Lung microvascular endothelial cell (primary cell): ENCODE results near the gene ZFPM1. TPM values are rescaled to one million over a fixed set of nuclear protein-coding genes. Genes with fewer than 3 reads are reported as not detected.

Experiments used
- DNase-seq, 2 donors: peaks; one replicate each; pipeline versions ENCODE4 v3.0.0 to v3.0.0-alpha.2; 2010; ENCODE audit warnings: low read depth in 2 of 2
- total RNA-seq: library from RNA; depleted of rRNA; stranded (reverse); fragments of >200 nt; gene quantifications from 2 replicates; pipeline ENCODE4 v1.2.1, GENCODE V29; 2014

The ZFPM1 gene
- total RNA-seq, 1 donor from 2014 or later, result 0.60 TPM

DNA sequence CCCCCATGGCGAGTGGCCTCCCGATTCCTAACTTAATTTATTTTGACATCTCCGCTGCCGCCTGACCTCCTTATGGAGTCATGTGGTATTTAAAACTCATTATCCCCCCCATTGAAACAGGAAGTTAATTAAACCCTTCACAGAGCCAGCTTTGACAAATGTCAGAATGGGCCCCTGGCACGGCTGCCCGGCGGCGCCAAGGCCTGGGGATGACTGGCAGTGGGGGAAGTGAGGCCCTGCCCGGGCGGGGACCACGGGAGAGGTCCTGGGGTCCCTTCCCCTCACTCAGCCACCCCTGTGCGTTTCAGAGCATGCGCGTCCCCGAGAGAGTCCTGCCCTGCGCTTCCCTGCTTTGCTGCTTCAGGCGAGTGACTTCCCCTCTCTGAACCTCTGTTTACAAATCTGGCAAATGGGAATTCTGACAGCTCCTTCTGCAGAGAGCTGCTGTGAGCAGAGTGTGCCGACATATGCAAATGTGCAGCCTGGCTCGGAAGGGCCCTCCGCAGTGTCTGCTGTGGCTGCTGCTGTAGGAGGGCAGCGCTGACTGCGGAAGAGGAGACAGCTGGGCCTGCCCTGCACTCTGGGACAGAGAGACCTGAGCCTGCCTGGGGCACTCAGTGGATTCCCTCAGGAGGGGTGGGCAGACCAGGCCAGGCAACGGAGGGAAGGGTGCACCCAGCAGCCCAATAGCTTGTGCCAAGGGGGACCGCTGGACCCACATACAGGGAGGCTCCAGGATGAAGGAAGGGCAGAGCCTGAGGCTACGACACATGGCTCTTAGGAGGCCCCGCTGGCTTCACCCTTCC lies 4.4 kb upstream of the ZFPM1 start:
- no peak for DNase-seq

DNA sequence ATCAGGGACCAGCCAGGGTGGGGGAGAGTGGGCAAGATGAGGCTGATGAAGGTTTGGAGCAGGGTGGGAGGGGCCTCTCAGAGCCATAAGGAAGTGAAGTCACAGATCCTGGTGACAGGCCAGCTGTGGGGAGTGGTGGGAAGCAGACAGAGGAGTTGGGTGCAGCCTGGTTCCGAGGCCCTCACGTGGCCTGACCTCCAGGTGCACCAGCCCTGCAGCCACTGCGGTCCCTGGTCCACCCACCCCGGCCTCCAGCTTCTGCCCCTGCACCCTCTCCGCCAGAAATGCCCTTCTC lies 3.9 kb upstream of the ZFPM1 start:
- DNase-seq, result no peak

DNA sequence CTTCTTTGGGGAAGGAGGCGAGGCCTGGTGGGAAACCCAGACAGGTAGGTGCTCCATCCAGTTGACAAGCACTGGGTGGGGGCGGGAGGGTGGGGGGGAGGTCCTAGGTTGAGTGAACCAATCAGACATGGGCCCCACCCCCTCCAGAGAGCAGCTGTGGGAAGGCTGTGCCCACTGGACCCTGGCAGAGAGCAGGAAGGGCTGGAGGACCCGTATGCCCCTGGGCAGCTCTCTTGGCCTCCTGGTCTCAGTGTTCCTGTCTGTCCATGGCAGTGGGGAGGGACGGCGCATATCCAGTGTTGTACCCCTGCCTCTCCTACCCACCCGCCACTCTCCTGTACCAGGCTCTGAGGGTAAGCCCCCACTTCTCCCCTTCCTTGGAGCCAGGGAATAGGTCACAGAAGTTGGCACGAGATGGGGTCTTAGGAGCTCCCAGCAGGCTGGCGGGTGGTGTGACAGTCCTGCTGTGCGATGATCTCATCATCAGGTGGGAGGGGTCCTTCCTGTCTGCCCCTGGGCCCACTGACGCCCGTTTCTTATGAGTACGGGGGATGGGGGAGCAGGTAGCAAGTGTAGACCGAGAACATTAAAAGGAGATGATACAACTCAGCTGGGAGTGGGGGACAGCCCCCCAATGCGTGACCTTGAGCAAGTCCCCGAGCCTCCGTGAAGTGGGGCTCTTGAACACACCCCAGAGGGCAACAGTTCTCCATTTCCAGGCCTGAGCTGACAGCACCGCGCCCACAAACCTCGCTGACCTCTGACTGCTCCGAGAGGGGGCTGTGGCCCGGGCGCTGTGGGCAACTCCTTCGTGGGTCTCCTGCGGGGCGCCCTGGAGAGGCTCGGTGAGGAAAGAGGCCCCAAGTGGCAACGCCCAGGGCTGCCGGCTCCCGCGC lies 1.2 kb upstream of the ZFPM1 start:
- no peak for DNase-seq

DNA sequence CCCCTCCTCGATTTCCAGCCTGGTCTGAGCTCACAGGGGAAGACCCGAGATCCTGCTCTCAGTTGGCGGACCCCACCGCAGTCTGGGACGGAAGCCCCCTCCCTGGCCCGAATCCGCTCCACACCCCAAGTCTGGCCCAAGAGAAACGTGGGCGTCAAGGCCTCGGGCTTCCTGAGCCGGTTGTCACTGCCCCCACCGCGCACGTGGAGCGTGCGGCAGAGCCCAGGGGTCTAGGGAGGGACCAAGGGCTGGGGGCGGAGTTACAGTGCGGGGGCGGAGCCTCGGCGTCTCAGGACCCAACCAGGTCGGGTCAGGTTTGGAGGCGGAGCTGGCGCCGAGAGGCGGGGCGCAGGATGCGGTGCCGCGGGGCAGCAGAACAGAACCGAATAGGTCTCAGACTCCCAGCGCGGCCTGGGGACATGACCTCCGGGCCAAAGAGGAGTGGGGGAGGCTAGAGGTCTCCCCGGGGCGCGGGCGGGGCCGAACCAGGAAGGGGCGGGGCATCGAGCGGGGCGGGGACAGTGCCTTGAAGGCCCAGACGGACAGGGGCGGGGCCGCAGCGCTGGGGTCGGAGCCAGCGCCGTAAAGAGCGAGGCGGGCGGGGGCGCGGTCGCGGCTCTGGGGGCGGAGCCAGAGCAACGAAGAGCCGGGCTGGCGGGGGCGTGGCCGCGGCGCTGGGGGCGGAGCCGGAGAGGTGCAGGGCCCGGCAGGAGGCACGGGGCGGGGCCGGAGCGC lies 431 bp upstream of the ZFPM1 start:
- DNase-seq, result peak; percentile 96 to 98

DNA sequence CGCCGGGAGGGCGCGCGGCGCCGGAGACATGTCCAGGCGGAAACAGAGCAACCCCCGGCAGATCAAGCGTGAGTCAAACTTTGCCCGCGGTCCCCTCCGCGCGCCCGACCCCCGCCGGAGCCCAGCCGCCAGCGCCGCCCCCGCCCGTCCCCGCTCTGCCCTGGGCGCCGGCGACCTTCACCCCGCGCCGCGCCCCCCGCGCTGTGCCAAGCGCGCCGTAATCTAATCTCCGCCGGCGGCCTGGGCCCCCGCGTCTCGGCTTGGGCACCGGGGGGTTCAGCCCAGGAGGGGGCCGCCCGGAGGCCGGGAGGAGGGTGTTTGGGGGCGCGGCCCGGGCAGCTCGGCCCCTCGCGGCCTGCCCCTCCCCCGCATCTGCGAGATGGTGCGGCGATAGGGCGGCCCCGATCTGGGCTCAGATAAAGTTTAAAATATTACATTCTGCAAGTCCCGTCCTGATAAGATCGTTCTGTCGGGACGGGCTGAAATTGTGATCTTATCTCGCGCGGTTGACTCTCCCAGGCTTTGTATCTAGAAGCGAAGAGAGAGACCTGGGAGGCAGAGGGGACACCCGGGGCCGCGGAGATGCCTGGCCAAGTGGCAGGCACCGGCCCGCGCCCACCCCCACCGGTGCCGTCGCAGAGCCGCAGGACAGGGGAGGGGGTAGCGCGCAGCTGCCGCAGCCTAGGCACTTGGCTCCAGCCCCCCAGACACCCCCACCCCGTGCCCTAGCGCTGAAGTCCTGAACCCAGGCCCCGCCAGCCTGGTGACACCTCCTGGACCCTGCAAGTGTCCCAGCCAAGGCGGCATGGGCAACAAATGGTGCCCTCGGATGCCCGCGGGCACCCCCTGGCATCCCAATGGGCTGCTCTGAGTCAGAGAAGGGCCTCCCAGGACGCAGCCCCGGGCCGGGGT lies 787 bp downstream of the ZFPM1 start:
- peak; percentile 20 to 22 for DNase-seq

DNA sequence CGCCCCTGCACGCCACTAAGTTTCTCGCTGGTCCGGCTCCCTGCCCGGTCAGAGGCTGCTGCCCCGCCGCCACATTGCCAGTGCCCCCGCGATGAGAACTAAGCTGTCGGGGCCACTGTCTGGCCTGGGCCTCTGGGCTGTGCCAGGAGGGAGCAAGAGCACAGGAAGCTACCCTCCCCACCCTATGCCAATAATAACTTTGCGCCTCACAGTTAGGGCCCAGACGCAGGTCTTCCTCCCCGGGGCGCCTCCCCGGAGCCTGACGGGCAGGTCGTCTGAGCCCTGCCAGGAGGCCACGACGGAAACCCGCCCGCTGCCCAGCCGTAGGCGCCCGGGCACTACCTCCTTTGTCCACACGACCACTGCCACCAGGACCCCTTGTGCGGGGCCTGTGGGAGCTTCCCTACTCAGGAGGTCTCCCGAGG lies 1.5 kb downstream of the ZFPM1 start:
- peak in 1 of 2 donors; percentile 20 for DNase-seq

DNA sequence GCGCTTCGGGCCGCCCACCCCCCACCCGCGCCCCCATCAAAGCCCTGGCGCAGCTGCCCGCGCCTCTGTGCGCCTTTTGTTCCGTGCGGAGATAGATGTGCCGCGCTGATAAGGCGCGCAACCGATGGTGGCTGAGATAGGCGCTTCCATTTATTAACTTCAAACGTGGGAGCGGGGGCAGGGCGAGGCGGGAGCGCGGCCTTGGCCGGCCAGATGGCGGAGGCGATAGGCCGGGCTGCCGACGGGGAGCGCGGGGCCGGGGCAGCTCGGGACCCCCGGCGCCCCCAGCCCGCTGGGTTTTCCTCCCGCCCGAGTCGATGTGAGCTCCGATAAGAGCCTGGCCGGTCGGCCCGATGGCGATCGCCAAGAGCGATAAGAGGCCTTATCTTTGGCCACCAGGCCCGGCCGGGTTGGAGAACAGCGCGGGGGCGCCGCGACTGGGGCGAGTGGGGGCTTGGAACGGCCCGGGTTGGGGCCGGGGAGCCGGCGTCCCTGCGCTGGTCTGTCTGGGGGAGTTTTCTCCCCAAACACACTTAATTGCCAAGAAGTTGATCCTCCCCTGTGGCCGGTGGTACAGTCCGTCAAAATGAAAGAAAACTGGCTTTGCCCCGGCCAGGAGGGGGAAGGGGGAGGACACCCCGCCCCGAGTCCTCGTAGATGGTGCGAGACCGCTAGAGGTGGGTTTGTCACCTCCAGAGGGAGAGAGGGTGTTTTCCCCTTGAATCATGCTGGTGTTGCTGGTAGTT lies 2.7 kb downstream of the ZFPM1 start:
- peak; percentile 45 to 66 for DNase-seq

DNA sequence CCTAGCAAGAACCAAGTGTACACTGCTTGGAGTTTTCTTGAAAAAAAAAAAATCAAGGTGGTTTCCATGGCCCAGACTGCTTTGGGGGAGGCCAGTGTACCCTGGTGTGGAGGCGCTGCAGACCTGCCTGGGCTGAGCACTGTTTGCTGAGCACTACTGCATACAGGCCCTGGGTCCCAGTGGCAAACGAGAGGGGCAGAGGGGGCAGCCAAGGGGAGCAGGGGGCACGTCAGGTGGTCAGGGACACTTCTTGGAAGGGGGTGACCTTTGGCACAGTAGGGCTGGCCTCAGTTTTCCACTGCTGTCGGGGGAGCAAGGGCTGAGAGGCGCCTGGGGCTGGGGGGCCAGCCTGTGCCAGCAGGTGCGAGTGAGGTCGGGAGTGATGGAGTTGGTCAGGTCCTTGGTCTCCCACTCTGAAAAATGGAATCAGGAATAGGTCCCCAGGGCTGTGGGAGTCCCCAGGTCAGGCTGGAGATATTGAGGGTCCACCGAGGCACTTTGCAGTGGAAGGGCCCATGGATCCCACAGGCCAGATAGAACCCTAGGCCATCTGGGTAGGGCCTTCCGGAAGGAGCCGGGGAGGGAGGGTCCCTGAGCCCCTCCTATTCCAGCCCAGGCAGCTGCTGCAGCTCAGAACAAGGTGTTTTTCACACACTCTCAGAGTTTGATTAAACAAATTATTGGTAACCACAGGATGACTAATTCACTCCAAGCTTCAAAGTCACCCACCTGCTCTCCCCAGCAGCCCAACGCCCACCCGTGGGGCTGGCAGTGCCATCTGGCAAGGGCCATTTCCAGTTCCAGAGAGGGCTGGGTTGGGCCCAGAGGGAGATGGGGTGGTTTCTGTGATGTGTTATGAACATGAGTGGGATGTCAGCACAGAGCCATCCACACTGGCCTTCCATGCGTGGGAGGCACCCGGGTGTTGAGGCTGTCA lies 3.5 kb downstream of the ZFPM1 start:
- no peak for DNase-seq

DNA sequence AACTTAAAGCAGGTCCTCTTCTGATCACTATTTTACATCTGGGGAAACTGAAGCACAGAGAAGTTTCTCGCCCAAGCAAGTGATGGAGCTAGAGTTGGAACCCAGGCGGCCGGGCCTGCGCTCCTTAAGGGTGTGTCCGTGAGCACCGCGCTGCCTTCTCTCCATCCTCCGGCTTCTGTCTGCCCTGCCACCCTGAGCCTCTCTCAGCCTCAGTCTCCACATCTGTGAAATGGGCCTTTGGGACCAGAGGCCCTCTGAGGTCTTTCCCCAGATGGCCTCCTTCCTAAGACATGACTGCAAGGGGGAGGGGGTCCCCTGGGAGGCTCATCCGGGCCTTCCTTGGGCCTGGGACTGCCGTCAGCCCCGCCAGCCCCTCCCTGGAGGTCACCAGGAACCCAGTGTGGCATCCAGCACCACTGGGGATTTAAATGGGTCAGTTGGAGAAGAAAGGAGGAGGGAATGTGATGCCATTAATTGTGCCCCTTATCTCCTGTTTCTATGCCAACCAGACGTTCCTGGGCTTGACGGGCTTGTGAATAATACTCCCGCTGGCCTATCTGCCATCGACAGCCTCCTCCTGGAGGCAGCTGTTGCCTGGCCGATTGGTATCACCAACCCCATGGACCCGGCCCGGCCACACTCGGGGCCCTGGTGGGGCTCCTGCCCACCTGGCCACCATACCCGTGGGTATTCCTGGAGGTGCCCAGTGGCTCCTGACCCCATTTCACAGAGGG lies 5.1 kb downstream of the ZFPM1 start:
- no peak for DNase-seq

DNA sequence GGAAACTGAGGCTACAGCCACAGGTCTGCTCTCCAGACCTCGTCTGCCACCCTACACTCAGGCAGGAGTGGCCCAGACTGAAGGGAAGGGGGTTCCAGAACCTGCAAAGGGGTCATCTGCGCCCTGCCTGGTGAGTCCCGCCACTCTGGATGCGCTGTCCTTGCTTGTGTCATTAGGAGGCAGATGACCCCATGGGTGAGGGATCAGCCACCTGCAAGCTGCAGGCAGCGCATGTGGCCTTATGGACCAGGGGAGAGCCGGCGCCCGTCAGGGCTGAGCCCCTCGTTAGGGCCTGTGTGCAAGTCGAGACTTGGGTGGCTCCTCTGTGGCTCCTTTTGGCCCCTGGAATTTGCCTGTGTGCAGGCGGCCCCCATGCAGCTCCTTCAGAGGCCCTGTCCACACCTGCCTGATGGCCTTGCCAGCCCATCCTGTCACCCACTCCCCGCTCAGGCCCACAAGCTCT lies 5.7 kb downstream of the ZFPM1 start:
- DNase-seq, result no peak

DNA sequence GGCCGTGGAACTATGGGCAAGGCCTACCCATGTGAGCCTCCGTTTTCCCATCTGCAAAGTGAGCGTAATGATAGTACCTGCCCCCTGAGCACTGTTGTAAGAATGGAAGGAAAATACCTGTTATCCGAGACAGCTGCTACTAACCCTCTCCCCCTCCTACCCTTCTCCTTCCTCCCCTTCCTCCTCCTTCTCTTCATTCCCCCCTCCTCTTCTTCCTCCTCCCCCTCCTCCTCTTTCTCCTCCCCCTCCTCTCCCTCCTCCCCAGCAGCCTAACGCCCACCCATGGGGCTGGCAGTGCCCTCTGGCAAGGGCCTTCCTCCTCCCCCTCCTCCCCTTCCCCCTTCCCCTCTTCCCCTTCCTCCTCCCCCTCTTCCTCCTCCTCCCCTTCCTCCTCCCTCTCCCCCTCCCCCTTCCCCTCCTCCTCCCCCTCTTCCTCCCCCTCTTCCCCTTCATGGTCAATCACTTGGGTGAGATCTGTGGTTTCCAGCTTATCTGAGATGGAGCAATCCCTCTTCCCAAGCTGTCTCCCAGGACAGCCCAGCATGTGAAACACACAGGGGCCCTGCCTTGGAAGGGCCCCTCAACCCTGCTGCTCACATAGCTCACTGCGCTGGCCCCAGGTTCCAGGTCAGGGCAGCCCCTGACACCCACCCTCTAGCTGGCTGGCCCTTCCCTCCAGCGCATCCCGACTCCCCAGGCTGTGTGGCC lies 6.4 kb downstream of the ZFPM1 start:
- no peak for DNase-seq

DNA sequence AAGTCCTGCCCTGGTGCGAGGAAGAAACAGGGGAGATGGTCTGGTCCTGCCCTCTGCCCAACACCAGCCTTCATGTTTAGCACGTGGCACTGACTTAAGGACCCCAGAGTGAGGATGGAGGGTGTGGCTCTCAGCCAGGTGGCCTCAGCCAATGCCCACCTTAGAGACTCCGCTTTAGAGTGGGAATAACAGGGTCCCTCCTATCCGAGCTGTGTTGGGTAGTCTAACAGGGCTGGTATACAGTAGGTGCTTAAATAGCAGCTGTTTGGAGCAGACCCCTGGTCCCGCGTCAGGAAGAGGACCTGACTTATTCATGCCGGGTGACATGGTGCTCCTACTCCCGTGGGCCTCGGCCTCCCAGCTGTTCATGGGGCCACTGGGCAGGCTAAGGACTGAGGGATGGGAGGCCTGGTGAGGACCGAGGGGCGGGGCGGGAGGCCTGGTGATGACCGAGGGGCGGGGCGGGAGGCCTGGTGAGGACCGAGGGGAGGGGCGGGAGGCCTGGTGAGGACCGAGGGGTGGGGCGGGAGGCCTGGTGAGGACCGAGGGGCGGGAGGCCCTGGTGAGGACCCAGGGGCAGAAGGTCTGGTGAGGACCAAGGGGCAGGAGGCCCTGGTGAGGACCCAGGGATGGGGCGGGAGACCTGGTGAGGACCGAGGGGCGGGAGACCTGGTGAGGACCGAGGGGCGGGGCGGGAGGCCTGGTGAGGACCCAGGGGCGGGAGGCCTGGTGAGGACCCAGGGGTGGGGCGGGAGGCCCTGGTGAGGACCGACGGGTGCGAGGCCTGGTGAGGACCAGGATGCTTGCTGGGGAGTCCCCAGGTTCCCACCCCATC lies 7.6 kb downstream of the ZFPM1 start:
- no peak for DNase-seq

DNA sequence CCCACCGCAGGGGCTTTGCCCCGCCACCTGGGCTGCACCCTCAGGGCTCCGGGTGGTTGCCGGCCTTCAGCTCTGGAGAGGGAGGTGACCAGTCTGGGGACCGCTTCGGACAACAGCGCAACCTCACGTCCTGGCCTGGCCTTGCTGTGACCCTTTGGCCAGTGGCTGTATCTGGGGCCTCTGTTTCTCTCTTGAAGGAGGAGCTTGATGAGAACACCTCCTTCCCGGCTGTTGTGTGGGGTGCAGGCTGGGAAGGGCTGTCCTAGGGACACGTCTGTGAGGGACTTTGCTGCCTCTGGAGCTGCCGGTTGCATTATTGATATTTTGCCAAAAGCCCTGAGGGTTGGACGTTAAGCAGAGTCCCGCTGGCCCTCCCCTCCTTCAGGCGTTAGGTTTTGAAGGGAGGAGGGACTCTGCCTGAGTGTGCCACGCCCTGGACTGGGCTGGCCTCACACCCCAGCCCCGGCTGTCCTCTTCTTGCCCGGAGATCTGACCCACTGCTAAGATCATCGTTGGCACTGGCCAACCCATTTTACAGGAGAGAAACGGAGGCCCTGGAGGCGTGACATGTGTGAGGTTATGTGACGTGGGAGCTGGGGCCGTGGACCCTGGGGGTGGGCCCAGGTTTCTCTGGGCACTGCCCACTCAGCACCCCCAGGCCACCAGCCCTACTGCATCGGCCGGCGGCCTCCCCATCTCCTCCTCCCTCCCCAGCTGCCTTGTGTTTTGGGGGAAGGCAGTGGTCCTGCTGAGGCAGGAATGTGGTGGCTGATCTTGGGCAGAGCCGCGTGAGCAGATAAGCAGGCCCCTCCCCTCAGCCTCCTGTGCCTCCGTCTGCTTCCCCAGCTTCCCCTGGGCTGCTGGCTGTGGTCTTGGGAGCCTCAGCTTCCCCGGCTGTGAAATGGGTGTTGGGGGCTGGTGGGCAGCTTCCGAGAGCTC lies 8.5 kb downstream of the ZFPM1 start:
- no peak for DNase-seq

DNA sequence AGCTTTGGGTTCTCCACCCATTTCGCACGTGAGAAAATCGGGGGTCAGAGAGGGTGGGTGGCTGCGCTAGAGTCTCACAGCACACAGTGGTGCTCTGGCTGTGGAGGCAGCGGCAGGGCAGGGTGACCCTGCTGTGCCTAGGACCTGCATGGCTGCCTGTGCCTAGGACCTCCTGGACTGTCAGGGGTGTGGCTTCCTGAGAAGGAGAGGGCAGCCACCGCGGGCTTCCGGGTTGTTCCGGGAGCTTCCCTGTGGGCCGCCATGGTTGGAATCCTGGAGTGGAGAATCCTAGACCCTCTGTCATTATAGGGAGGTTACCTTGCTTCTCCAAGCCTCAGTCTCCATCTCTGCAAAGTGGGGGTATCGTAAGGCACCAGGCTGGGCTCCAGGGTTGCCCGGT lies 9.3 kb downstream of the ZFPM1 start:
- DNase-seq, result no peak

DNA sequence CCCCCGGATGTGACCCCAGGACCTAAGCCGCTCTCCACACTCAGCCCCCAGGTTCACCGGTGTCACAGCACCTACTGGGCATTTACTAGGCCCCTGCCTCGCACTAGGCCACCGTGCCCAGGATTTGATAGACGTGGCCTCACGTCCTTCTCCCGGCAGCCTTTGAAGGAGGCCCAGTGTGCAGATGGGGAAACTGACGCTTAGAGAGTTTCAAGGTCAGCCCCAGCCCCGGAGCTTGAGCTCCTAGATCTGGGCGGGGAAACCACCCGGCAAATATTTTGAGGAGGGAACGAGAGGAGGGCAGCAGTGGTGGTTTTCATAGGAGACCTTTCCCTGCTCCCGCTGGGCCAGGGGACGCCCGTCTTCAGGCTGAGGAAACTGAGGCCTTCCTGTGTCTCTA lies 10.3 kb downstream of the ZFPM1 start:
- DNase-seq, result no peak
